ENCODE results near the gene CLDN24. TPM values are rescaled to one million over a fixed set of nuclear protein-coding genes. Genes with fewer than 3 reads are reported as not detected.
A peak's percentile ranks its signal among the peaks of the same experiment; 100 is the strongest.

Gene CLDN24
- total RNA-seq, 1 donor from 2014 or later = not detected

DNA sequence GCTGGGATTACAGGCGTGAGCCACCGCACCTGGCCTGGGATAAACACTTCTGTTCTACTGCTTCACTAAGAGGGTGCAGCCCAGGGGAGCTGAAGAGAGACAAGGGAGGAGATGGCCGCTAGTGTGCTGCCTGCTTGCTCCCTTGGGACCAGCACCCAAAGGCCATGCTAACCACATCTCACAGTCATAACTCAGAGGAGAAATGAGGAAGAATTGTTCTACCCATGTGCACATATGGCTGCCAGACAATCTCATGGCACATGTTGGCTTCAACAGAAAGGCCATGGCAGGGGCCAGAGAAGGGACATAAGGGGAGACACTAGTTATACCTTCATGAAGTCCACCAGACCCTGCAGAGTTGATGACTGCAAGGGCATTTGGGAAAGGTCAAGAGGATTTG is 24.6 kb downstream of the CLDN24 start:
- Mint-ChIP-seq H3K4me1 (ENCODE audit: unreplicated experiment) (peaks cover 14% of the 10 kb centered on the region), H3K36me3 (ENCODE audit: low read depth, unreplicated experiment) (peaks cover 9% of the 10 kb centered on the region), H3K4me3 (ENCODE audit: unreplicated experiment) (no peak overlapping the region), H3K27me3 (ENCODE audit: unreplicated experiment) (peaks cover 2% of the 10 kb centered on the region), H3K9me3 (ENCODE audit: unreplicated experiment) (no peaks in the 10 kb centered on the region), H3K27ac (ENCODE audit: unreplicated experiment) (peak overlapping the region; percentile 32)
- TF ChIP-seq, protein P1, sequence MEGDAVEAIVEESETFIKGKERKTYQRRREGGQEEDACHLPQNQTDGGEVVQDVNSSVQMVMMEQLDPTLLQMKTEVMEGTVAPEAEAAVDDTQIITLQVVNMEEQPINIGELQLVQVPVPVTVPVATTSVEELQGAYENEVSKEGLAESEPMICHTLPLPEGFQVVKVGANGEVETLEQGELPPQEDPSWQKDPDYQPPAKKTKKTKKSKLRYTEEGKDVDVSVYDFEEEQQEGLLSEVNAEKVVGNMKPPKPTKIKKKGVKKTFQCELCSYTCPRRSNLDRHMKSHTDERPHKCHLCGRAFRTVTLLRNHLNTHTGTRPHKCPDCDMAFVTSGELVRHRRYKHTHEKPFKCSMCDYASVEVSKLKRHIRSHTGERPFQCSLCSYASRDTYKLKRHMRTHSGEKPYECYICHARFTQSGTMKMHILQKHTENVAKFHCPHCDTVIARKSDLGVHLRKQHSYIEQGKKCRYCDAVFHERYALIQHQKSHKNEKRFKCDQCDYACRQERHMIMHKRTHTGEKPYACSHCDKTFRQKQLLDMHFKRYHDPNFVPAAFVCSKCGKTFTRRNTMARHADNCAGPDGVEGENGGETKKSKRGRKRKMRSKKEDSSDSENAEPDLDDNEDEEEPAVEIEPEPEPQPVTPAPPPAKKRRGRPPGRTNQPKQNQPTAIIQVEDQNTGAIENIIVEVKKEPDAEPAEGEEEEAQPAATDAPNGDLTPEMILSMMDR (IDR thresholded peaks at IDR 0.05; ENCODE audit: unreplicated experiment) = no peak
- DNase-seq (ENCODE audit: low spot score) = no peak

DNA sequence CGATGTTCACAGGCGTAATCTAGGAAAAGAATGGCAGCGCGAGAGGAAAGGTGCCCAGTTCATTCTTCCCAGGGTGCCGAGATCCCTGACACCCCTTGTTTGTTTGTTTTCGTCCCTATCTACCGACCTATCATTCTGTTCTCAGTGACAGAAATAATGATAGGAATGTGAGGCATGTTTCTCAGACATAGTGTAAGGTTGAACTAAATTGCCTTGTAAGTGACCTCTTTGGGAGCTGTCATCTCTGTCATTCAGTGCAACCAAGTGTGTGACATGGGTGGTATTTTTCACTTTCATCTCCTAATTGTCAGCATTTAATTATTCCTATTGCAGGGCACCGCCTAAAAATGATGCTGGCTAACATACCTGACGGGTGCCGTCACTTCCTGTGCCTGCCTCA is 26.5 kb downstream of the CLDN24 start:
- peaks cover 8% of the 10 kb centered on the region for H3K4me1 Mint-ChIP-seq (ENCODE audit: unreplicated experiment)
- no peaks in the 10 kb centered on the region for H3K9me3 Mint-ChIP-seq (ENCODE audit: unreplicated experiment)
- no peak for DNase-seq (ENCODE audit: low spot score)
- H3K4me3 Mint-ChIP-seq (ENCODE audit: unreplicated experiment) = no peak overlapping the region
- peaks cover 13% of the 10 kb centered on the region for H3K36me3 Mint-ChIP-seq (ENCODE audit: low read depth, unreplicated experiment)
- TF ChIP-seq, protein P1 (IDR thresholded peaks at IDR 0.05; ENCODE audit: unreplicated experiment) = no peak
- peaks cover 2% of the 10 kb centered on the region for H3K27me3 Mint-ChIP-seq (ENCODE audit: unreplicated experiment)
- no peak overlapping the region for H3K27ac Mint-ChIP-seq (ENCODE audit: unreplicated experiment)

DNA sequence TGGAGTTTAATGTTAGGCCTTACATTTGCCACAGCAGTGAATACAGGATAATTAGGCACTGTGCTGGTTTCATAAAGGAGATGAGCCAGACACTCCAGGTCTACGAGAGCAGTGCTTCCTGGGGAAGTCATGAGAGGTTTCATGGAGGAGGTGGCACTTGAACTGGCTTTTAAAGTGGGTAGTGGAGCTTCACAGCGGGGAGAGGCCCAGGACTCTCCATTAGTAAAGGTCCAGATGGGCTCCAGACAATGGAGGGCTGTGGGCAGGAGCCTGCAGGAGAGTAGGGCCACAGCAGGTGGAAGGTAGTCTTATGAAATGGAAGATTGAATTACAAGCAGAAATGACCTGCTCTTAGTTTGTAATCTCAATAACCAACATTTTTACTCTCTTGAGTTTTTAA is 31.2 kb downstream of the CLDN24 start:
- no peaks in the 10 kb centered on the region for H3K9me3 Mint-ChIP-seq (ENCODE audit: unreplicated experiment)
- peaks cover 13% of the 10 kb centered on the region for H3K4me1 Mint-ChIP-seq (ENCODE audit: unreplicated experiment)
- H3K27me3 Mint-ChIP-seq (ENCODE audit: unreplicated experiment) = peaks cover 2% of the 10 kb centered on the region
- DNase-seq (ENCODE audit: low spot score) = no peak
- H3K36me3 Mint-ChIP-seq (ENCODE audit: low read depth, unreplicated experiment) = peaks cover 21% of the 10 kb centered on the region
- TF ChIP-seq, protein P1 (IDR thresholded peaks at IDR 0.05; ENCODE audit: unreplicated experiment) = no peak
- no peak overlapping the region for H3K27ac Mint-ChIP-seq (ENCODE audit: unreplicated experiment)
- no peak overlapping the region for H3K4me3 Mint-ChIP-seq (ENCODE audit: unreplicated experiment)

GRCh38 chr4:183289688-183290087 is 32.5 kb downstream of the CLDN24 start:
- H3K9me3 Mint-ChIP-seq (ENCODE audit: unreplicated experiment) = no peaks in the 10 kb centered on the region
- no peak overlapping the region for H3K4me3 Mint-ChIP-seq (ENCODE audit: unreplicated experiment)
- H3K4me1 Mint-ChIP-seq (ENCODE audit: unreplicated experiment) = peaks cover 13% of the 10 kb centered on the region
- H3K27ac Mint-ChIP-seq (ENCODE audit: unreplicated experiment) = no peak overlapping the region
- TF ChIP-seq, protein P1 (IDR thresholded peaks at IDR 0.05; ENCODE audit: unreplicated experiment) = no peak
- H3K36me3 Mint-ChIP-seq (ENCODE audit: low read depth, unreplicated experiment) = peaks cover 19% of the 10 kb centered on the region
- DNase-seq (ENCODE audit: low spot score) = no peak
- peaks cover 2% of the 10 kb centered on the region for H3K27me3 Mint-ChIP-seq (ENCODE audit: unreplicated experiment)

GRCh38 chr4:183288955-183289354 is 33.3 kb downstream of the CLDN24 start:
- TF ChIP-seq, protein P1 (IDR thresholded peaks at IDR 0.05; ENCODE audit: unreplicated experiment) = no peak
- H3K27me3 Mint-ChIP-seq (ENCODE audit: unreplicated experiment) = peaks cover 2% of the 10 kb centered on the region
- no peak overlapping the region for H3K4me3 Mint-ChIP-seq (ENCODE audit: unreplicated experiment)
- peaks cover 20% of the 10 kb centered on the region for H3K36me3 Mint-ChIP-seq (ENCODE audit: low read depth, unreplicated experiment)
- H3K4me1 Mint-ChIP-seq (ENCODE audit: unreplicated experiment) = peaks cover 13% of the 10 kb centered on the region
- no peak overlapping the region for H3K27ac Mint-ChIP-seq (ENCODE audit: unreplicated experiment)
- DNase-seq (ENCODE audit: low spot score) = no peak
- no peaks in the 10 kb centered on the region for H3K9me3 Mint-ChIP-seq (ENCODE audit: unreplicated experiment)
